ENCODE measurements around the gene ITPRID2.

DNA sequence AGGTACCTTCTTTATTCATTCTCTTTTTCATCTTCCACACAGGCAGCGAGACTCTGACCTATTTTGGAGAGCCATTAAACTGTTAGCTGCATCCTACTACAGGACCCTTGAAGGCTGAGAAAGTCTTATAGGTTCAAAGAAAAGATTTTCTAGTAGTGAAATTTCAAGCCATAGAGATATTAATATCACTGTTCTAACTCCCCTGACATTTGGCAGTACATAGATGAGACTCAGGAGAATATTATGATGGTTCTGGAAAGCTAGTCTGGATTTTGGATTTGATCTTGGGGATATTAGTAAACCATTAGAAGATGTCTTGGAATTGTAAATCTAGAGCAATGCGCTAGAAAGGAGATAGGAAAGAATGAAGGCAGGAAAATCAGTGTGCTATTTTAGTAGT lies 1.3 kb upstream of the ITPRID2 start:
- TF ChIP-seq, protein P1, sequence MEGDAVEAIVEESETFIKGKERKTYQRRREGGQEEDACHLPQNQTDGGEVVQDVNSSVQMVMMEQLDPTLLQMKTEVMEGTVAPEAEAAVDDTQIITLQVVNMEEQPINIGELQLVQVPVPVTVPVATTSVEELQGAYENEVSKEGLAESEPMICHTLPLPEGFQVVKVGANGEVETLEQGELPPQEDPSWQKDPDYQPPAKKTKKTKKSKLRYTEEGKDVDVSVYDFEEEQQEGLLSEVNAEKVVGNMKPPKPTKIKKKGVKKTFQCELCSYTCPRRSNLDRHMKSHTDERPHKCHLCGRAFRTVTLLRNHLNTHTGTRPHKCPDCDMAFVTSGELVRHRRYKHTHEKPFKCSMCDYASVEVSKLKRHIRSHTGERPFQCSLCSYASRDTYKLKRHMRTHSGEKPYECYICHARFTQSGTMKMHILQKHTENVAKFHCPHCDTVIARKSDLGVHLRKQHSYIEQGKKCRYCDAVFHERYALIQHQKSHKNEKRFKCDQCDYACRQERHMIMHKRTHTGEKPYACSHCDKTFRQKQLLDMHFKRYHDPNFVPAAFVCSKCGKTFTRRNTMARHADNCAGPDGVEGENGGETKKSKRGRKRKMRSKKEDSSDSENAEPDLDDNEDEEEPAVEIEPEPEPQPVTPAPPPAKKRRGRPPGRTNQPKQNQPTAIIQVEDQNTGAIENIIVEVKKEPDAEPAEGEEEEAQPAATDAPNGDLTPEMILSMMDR (IDR thresholded peaks at IDR 0.05; ENCODE audit: control extremely low read depth in 1 of 3, insufficient read depth in 1 of 3, low read depth in 1 of 3, low read length in 3 of 3): no peak
- TF ChIP-seq EZH2 (IDR thresholded peaks at IDR 0.05; ENCODE audit: low read depth, low read length, severe bottlenecking): no peak
- TF ChIP-seq, protein P2, sequence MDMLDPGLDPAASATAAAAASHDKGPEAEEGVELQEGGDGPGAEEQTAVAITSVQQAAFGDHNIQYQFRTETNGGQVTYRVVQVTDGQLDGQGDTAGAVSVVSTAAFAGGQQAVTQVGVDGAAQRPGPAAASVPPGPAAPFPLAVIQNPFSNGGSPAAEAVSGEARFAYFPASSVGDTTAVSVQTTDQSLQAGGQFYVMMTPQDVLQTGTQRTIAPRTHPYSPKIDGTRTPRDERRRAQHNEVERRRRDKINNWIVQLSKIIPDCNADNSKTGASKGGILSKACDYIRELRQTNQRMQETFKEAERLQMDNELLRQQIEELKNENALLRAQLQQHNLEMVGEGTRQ (IDR thresholded peaks at IDR 0.05; ENCODE audit: low read length): no peak
- no peak for TF ChIP-seq POLR2A (IDR thresholded peaks at IDR 0.05; ENCODE audit: control extremely low read depth in 1 of 2, low read depth in 2 of 2, low read length in 2 of 2)
- TF ChIP-seq EP300 (IDR thresholded peaks at IDR 0.05; ENCODE audit: borderline replicate concordance in 1 of 2, low read depth in 2 of 2, low read length in 2 of 2): no peak
- TF ChIP-seq GABPA (IDR thresholded peaks at IDR 0.05; ENCODE audit: borderline replicate concordance, insufficient read depth, low read length): no peak
- TF ChIP-seq PHF8 (conservative IDR thresholded peaks at IDR 0.05; ENCODE audit: low read depth, low read length): no peak
- no peak for TF ChIP-seq NRF1 (IDR thresholded peaks at IDR 0.05; ENCODE audit: low read depth, low read length)

All from H1 (cell line).